Measurements from ENCODE around the gene IL17REL. TPM values are rescaled to one million over a fixed set of nuclear protein-coding genes. Genes with fewer than 3 reads are reported as not detected.
A peak's percentile ranks its signal among the peaks of the same experiment; 100 is the strongest.

IL17REL gene
- total RNA-seq, 1 experiment from 2014 or later = not detected

GRCh38 chr22:50044485-50045118 lies 32.0 kb upstream of the IL17REL start:
- H3K4me3 Mint-ChIP-seq (ENCODE audit: unreplicated experiment) = no peak overlapping the region
- peaks cover 10% of the 10 kb centered on the region for H3K9me3 Mint-ChIP-seq (ENCODE audit: unreplicated experiment)
- no peaks in the 10 kb centered on the region for H3K36me3 Mint-ChIP-seq (ENCODE audit: insufficient read depth, unreplicated experiment)
- H3K27ac Mint-ChIP-seq (ENCODE audit: unreplicated experiment) = no peak overlapping the region
- intact Hi-C loops (cut with micrococcal nuclease; ENCODE audit: unreplicated experiment) = no loop called here
- no peaks in the 10 kb centered on the region for H3K4me1 Mint-ChIP-seq (ENCODE audit: low read depth, unreplicated experiment)
- DNase-seq = peak in 1 of 2 experiments; percentile 8
- BruUV-seq (replicated peaks) = no TSS peak
- Histone ChIP-seq H3K36me3 (ENCODE audit: control insufficient read depth, insufficient read depth, low read length) (no peaks in the 10 kb centered on the region), H3K4me3 (ENCODE audit: low read depth, low read length) (no peak overlapping the region), H3K27me3 (replicated peaks; ENCODE audit: control insufficient read depth, insufficient read depth, low read length) (no peaks in the 10 kb centered on the region), H3K4me1 (no peaks in the 10 kb centered on the region), H3K9me3 (no peaks in the 10 kb centered on the region)
- ChIA-PET CTCF (no interaction called here), POLR2A (no interaction called here)
- TF ChIP-seq CTCF (IDR thresholded peaks at IDR 0.05; ENCODE audit: insufficient read depth in 1 of 2, low read depth in 1 of 2, low read length in 1 of 2, severe bottlenecking in 1 of 2, unreplicated experiment in 1 of 2) = no peak
- peaks cover 8% of the 10 kb centered on the region for H3K27me3 Mint-ChIP-seq (ENCODE audit: insufficient read depth, unreplicated experiment)

GRCh38 chr22:50041361-50042065 lies 28.9 kb upstream of the IL17REL start:
- Mint-ChIP-seq H3K27ac (ENCODE audit: unreplicated experiment) (no peak overlapping the region), H3K27me3 (ENCODE audit: insufficient read depth, unreplicated experiment) (peaks cover 8% of the 10 kb centered on the region), H3K4me1 (ENCODE audit: low read depth, unreplicated experiment) (no peaks in the 10 kb centered on the region), H3K9me3 (ENCODE audit: unreplicated experiment) (peaks cover 10% of the 10 kb centered on the region), H3K36me3 (ENCODE audit: insufficient read depth, unreplicated experiment) (no peaks in the 10 kb centered on the region), H3K4me3 (ENCODE audit: unreplicated experiment) (no peak overlapping the region)
- Histone ChIP-seq H3K27me3 (replicated peaks; ENCODE audit: control insufficient read depth, insufficient read depth, low read length) (no peaks in the 10 kb centered on the region), H3K4me1 (no peaks in the 10 kb centered on the region), H3K4me3 (ENCODE audit: low read depth, low read length) (no peak overlapping the region), H3K9me3 (0 out of 2 replicates have a peak, but pooled peaks cover 6% of the 10 kb centered on the region), H3K36me3 (ENCODE audit: control insufficient read depth, insufficient read depth, low read length) (no peaks in the 10 kb centered on the region)
- POLR2A ChIA-PET = no interaction called here
- CTCF ChIA-PET = no interaction called here
- no peak for DNase-seq
- intact Hi-C loops (cut with micrococcal nuclease; ENCODE audit: unreplicated experiment) = no loop called here
- no TSS peak for BruUV-seq (replicated peaks)
- TF ChIP-seq CTCF (IDR thresholded peaks at IDR 0.05; ENCODE audit: insufficient read depth in 1 of 2, low read depth in 1 of 2, low read length in 1 of 2, severe bottlenecking in 1 of 2, unreplicated experiment in 1 of 2) = no peak

GRCh38 chr22:50040717-50041116 lies 28.2 kb upstream of the IL17REL start:
- intact Hi-C loops (cut with micrococcal nuclease; ENCODE audit: unreplicated experiment) = no loop called here

More at GRCh38 chr22:50040717-50041116, 28.2 kb upstream of the IL17REL start:
- Mint-ChIP-seq H3K4me3 (ENCODE audit: unreplicated experiment) (no peak overlapping the region), H3K9me3 (ENCODE audit: unreplicated experiment) (peaks cover 10% of the 10 kb centered on the region), H3K4me1 (ENCODE audit: low read depth, unreplicated experiment) (no peaks in the 10 kb centered on the region), H3K27me3 (ENCODE audit: insufficient read depth, unreplicated experiment) (peaks cover 8% of the 10 kb centered on the region), H3K27ac (ENCODE audit: unreplicated experiment) (no peak overlapping the region), H3K36me3 (ENCODE audit: insufficient read depth, unreplicated experiment) (no peaks in the 10 kb centered on the region)
- no TSS peak for BruUV-seq (replicated peaks)
- H3K4me1 ChIP-seq = no peaks in the 10 kb centered on the region
- CTCF ChIA-PET = interaction anchor here (0.8 kb wide), 1 partner anchor 10 kb away, joined by 4 read pairs; no protein-coding TSS in a partner anchor
- POLR2A ChIA-PET = no interaction called here
- H3K27me3 ChIP-seq (replicated peaks; ENCODE audit: control insufficient read depth, insufficient read depth, low read length) = no peaks in the 10 kb centered on the region
- DNase-seq = no peak
- no peaks in the 10 kb centered on the region for H3K36me3 ChIP-seq (ENCODE audit: control insufficient read depth, insufficient read depth, low read length)
- TF ChIP-seq CTCF (IDR thresholded peaks at IDR 0.05; ENCODE audit: insufficient read depth in 1 of 2, low read depth in 1 of 2, low read length in 1 of 2, severe bottlenecking in 1 of 2, unreplicated experiment in 1 of 2) = no peak
- 0 out of 2 replicates have a peak, but pooled peaks cover 6% of the 10 kb centered on the region for H3K9me3 ChIP-seq
- no peak overlapping the region for H3K4me3 ChIP-seq (ENCODE audit: low read depth, low read length)

Data from Caco-2 (cell line).